Fibroblast of upper back skin (primary cell): ENCODE data around the gene MEF2C.
"Not testable (repeated sequence)": the region's sequence is repeated elsewhere in the genome, so short reads cannot be mapped to it uniquely, and the experiment has no call there.

Experiments used
- DNase-seq: peaks from one replicate; pipeline ENCODE4 v3.0.0-alpha.2; 2013

The MEF2C gene

GRCh38 chr5:88860501-88860900, 22.5 kb downstream of the MEF2C start:
- peak; percentile 77 for DNase-seq

GRCh38 chr5:88858392-88858791, 24.6 kb downstream of the MEF2C start:
- DNase-seq, result no peak

- DNase-seq, result not testable (repeated sequence)
Measured at GRCh38 chr5:88856381-88856780, 26.6 kb downstream of the MEF2C start.

- DNase-seq, result no peak
Measured at GRCh38 chr5:88854769-88855168, 28.2 kb downstream of the MEF2C start.

- no peak for DNase-seq
Measured at GRCh38 chr5:88847420-88847819, 35.6 kb downstream of the MEF2C start.

GRCh38 chr5:88846434-88846833, 36.5 kb downstream of the MEF2C start:
- DNase-seq, result no peak

- DNase-seq, result no peak
Measured at GRCh38 chr5:88845081-88845697, 37.8 kb downstream of the MEF2C start.

- DNase-seq, result no peak
Measured at GRCh38 chr5:88842784-88843183, 40.2 kb downstream of the MEF2C start.

GRCh38 chr5:88841212-88841611, 41.8 kb downstream of the MEF2C start:
- DNase-seq, result no peak

GRCh38 chr5:88840495-88840894, 42.5 kb downstream of the MEF2C start:
- DNase-seq, result no peak

GRCh38 chr5:88839238-88839637, 43.7 kb downstream of the MEF2C start:
- no peak for DNase-seq

GRCh38 chr5:88838500-88838899, 44.5 kb downstream of the MEF2C start:
- no peak for DNase-seq

GRCh38 chr5:88837817-88838216, 45.2 kb downstream of the MEF2C start:
- DNase-seq, result no peak

GRCh38 chr5:88837222-88837621, 45.8 kb downstream of the MEF2C start:
- no peak for DNase-seq

GRCh38 chr5:88836195-88836838, 46.7 kb downstream of the MEF2C start:
- DNase-seq, result peak; percentile 34

- no peak for DNase-seq
Measured at GRCh38 chr5:88834499-88834898, 48.5 kb downstream of the MEF2C start.

- no peak for DNase-seq
Measured at GRCh38 chr5:88834131-88834462, 48.9 kb downstream of the MEF2C start.

GRCh38 chr5:88833371-88834130, 49.4 kb downstream of the MEF2C start:
- DNase-seq, result peak; percentile 77

- DNase-seq, result no peak
Measured at GRCh38 chr5:88831816-88832215, 51.2 kb downstream of the MEF2C start.

GRCh38 chr5:88830567-88830966, 52.4 kb downstream of the MEF2C start:
- no peak for DNase-seq

GRCh38 chr5:88829775-88830174, 53.2 kb downstream of the MEF2C start:
- no peak for DNase-seq

- no peak for DNase-seq
Measured at GRCh38 chr5:88829054-88829453, 53.9 kb downstream of the MEF2C start.

- peak; percentile 66 for DNase-seq
Measured at GRCh38 chr5:88827997-88828396, 55.0 kb downstream of the MEF2C start.
